ENCODE results near the gene ROMO1. TPM values are rescaled to one million over a fixed set of nuclear protein-coding genes. Genes with fewer than 3 reads are reported as not detected.
A peak's percentile ranks its signal among the peaks of the same experiment; 100 is the strongest.
"Not testable (repeated sequence)": the region's sequence is repeated elsewhere in the genome, so short reads cannot be mapped to it uniquely, and the experiment has no call there.

The ROMO1 gene
- polyA plus RNA-seq, 2 of the 4 experiments (the other 2 are of a cell fraction): 201 to 430 TPM

DNA sequence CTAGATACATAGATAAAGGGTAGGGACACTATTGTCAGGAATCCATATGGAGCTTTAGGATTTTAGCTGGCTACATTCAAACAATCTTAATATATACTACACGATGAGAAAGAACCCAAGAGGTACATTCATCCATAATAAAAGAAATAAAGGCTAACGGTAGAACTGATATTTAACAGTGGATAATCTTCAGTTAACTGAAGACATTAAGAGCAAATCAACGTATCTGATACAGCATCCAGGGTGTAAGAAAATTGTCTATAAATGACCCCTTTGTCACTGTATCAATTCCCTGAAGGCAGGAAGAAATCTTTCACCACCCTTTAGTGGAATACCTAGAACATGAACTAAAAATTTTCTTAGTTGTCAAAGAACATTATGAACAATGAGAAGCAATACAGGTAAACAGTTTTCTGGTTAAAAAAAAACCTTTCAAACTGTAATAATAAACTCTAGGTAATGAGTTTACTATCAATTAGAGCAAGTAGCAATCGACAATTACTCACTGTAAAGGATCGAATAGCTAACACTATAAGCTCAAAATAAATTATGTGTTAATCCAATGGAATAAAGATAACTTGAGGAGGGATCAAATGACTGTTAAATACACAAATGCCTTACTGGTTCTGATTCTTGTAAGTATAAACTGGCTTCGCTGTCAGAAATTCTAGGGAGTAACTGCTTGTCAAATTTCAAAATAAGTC lies 11.8 kb downstream of the ROMO1 start (continued):
- TF ChIP-seq BHLHE40 (IDR thresholded peaks at IDR 0.05; ENCODE audit: low read depth, low read length): no peak
- TF ChIP-seq, protein P1, sequence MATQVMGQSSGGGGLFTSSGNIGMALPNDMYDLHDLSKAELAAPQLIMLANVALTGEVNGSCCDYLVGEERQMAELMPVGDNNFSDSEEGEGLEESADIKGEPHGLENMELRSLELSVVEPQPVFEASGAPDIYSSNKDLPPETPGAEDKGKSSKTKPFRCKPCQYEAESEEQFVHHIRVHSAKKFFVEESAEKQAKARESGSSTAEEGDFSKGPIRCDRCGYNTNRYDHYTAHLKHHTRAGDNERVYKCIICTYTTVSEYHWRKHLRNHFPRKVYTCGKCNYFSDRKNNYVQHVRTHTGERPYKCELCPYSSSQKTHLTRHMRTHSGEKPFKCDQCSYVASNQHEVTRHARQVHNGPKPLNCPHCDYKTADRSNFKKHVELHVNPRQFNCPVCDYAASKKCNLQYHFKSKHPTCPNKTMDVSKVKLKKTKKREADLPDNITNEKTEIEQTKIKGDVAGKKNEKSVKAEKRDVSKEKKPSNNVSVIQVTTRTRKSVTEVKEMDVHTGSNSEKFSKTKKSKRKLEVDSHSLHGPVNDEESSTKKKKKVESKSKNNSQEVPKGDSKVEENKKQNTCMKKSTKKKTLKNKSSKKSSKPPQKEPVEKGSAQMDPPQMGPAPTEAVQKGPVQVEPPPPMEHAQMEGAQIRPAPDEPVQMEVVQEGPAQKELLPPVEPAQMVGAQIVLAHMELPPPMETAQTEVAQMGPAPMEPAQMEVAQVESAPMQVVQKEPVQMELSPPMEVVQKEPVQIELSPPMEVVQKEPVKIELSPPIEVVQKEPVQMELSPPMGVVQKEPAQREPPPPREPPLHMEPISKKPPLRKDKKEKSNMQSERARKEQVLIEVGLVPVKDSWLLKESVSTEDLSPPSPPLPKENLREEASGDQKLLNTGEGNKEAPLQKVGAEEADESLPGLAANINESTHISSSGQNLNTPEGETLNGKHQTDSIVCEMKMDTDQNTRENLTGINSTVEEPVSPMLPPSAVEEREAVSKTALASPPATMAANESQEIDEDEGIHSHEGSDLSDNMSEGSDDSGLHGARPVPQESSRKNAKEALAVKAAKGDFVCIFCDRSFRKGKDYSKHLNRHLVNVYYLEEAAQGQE (IDR thresholded peaks at IDR 0.05): no peak
- no peak for TF ChIP-seq POLR2A (IDR thresholded peaks at IDR 0.05; ENCODE audit: low read length)
- no peak for TF ChIP-seq ZC3H11A (IDR thresholded peaks at IDR 0.05)

DNA sequence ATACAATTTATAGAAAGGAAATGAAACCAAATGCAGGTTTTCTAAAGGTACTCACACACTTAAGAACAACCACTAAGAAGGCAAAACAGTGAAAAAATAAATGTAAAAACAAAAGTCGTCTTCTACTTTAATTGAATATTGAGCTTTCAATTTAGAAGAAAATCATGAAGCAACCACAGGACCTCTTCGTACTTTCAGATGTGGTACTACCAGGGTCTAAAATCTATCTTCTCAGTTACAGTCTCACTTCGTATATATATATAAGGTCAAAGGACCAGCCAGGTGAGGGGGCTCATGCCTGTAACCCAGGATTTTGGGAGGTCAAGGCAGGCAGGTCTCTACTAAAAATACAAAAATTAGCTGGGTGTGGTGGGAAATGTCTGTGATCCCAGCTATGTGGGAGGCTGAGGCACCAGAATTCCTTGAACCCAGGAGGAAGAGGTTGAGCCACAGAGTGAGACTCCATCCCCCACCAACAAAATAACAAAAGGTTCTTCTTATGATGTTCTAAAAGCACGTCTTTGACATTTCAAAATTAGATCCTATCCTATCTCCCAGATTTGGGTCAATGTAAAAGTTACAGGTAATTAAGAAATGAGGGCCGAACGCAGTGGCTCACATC lies 12.5 kb downstream of the ROMO1 start:
- ATAC-seq (no peak), DNase-seq (ENCODE audit: low read depth in 1 of 2, low spot score in 1 of 2) (no peak), FAIRE-seq (no peak)
- no peak overlapping the region for H3K27ac ChIP-seq
- no peak overlapping the region for H3K4me2 ChIP-seq
- no peak overlapping the region for H3K4me3 ChIP-seq
- CTCF ChIA-PET: interaction anchor here (0.5 to 3.7 kb wide), 3 partner anchors 8 to 173 kb away, joined by 3 to 15 read pairs (median 3); no protein-coding TSS in a partner anchor
- no peaks in the 10 kb centered on the region for H3K9me3 ChIP-seq
- peaks cover 20% of the 10 kb centered on the region; the same call in 1 of the 3 replicates for H3K4me1 ChIP-seq
- POLR2A ChIA-PET: no interaction called here
- TF ChIP-seq RCOR1 (IDR thresholded peaks at IDR 0.05; ENCODE audit: low read depth, low read length): no peak
- TF ChIP-seq RAD21 (conservative IDR thresholded peaks at IDR 0.05 in 1 of 2, IDR thresholded peaks at IDR 0.05 in 1 of 2): no peak
- TF ChIP-seq SMC3 (IDR thresholded peaks at IDR 0.05): no peak
- no peak for TF ChIP-seq MAFK (IDR thresholded peaks at IDR 0.05; ENCODE audit: partially characterized antibody)
- TF ChIP-seq NR3C1 (IDR thresholded peaks at IDR 0.05): no peak
- TF ChIP-seq TFCP2L1 (CRISPR knock-in tag; IDR thresholded peaks at IDR 0.05): no peak
- TF ChIP-seq, protein P2, sequence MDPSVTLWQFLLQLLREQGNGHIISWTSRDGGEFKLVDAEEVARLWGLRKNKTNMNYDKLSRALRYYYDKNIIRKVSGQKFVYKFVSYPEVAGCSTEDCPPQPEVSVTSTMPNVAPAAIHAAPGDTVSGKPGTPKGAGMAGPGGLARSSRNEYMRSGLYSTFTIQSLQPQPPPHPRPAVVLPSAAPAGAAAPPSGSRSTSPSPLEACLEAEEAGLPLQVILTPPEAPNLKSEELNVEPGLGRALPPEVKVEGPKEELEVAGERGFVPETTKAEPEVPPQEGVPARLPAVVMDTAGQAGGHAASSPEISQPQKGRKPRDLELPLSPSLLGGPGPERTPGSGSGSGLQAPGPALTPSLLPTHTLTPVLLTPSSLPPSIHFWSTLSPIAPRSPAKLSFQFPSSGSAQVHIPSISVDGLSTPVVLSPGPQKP (IDR thresholded peaks at IDR 0.05; ENCODE audit: low read depth, low read length): no peak
- TF ChIP-seq TP53 (CRISPR knock-in tag; IDR thresholded peaks at IDR 0.05): no peak
- no peak for TF ChIP-seq FOSL2 (IDR thresholded peaks at IDR 0.05)
- TF ChIP-seq FOSL2 (CRISPR knock-in tag; IDR thresholded peaks at IDR 0.05): no peak
- no peak for TF ChIP-seq POLR2A (IDR thresholded peaks at IDR 0.05; ENCODE audit: low read length)
- TF ChIP-seq ZNF302 (CRISPR knock-in tag; IDR thresholded peaks at IDR 0.05): no peak
- 91% methylated on average over 6 of the region's 6 CpGs for WGBS (ENCODE audit: missing lambda C conversion rate)

DNA sequence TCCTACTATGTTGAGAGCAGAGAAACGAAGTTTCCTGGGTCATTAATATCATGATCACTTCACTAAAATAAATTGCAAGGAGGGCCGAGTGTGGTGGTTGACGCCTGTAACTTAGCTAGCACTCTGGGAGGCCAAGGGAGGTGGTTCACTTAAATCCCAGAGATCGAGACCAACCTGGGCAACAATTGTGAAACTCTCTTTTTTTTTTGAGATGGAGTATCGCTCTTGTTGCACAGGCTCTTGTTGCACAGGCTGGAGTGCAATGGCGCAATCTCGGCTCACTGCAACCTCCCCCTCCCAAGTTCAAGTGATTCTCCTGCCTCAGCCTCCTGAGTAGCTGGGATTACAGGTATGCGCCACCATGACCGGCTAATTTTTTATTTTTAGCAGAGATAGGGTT lies 13.9 kb downstream of the ROMO1 start:
- H3K9me3 ChIP-seq; POLR2A ChIA-PET; H3K4me3 ChIP-seq; ATAC-seq; FAIRE-seq; H3K27ac ChIP-seq; DNase-seq (ENCODE audit: low read depth in 1 of 2, low spot score in 1 of 2); CTCF ChIA-PET; H3K4me2 ChIP-seq: not testable (repeated sequence)
- 89% methylated on average over 9 of the region's 9 CpGs for WGBS (ENCODE audit: missing lambda C conversion rate)
- peaks cover 20% of the 10 kb centered on the region; the same call in 1 of the 3 replicates for H3K4me1 ChIP-seq
- TF ChIP-seq CEBPB (IDR thresholded peaks at IDR 0.05): peak in 1 of 2 experiments; percentile 46; a peak in 2 of 4 replicates

Data from A549 (cell line).